ENCODE results near the gene WWC2.
A peak's percentile ranks its signal among the peaks of the same experiment; 100 is the strongest.

The WWC2 gene

DNA sequence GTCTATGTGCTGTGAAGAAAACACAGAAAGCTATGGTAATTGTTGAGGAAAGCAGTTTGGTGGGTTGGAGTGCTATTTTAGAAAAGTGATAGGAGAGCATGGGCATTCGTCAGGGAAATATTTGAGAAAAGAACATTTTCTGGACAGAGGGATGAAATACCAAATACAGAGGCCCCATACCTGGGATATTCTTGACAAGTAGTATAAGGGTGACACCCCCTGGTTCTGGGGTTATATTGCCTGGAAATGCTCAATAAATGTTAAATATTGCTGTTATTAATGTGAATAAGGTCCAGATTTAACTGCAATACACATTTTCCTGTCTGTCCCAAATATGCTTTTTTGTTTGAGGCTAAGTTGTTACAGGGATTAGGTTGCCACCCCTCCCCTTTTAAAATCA, 42.9 kb downstream of the WWC2 start:
- Histone ChIP-seq H3K4me1 (ENCODE audit: control insufficient read depth, insufficient read depth, low read length) (peaks cover 10% of the 10 kb centered on the region), H3K27ac (ENCODE audit: extremely low read depth, low read depth, low read length) (no peak overlapping the region), H3K9me3 (ENCODE audit: control insufficient read depth, insufficient read depth, low read depth, low read length) (no peaks in the 10 kb centered on the region), H3K4me3 (ENCODE audit: low read depth, low read length) (no peak overlapping the region), H3K36me3 (ENCODE audit: control insufficient read depth in 2 of 2, insufficient read depth in 1 of 2, low read length in 2 of 2) (no peaks in the 10 kb centered on the region)
- ChIA-PET CTCF (interaction anchor here (0.7 to 1.2 kb wide), 2 partner anchors 68 to 71 kb away, joined by 3 read pairs; no protein-coding TSS in a partner anchor), POLR2A (no interaction called here)
- TF ChIP-seq, protein P1, sequence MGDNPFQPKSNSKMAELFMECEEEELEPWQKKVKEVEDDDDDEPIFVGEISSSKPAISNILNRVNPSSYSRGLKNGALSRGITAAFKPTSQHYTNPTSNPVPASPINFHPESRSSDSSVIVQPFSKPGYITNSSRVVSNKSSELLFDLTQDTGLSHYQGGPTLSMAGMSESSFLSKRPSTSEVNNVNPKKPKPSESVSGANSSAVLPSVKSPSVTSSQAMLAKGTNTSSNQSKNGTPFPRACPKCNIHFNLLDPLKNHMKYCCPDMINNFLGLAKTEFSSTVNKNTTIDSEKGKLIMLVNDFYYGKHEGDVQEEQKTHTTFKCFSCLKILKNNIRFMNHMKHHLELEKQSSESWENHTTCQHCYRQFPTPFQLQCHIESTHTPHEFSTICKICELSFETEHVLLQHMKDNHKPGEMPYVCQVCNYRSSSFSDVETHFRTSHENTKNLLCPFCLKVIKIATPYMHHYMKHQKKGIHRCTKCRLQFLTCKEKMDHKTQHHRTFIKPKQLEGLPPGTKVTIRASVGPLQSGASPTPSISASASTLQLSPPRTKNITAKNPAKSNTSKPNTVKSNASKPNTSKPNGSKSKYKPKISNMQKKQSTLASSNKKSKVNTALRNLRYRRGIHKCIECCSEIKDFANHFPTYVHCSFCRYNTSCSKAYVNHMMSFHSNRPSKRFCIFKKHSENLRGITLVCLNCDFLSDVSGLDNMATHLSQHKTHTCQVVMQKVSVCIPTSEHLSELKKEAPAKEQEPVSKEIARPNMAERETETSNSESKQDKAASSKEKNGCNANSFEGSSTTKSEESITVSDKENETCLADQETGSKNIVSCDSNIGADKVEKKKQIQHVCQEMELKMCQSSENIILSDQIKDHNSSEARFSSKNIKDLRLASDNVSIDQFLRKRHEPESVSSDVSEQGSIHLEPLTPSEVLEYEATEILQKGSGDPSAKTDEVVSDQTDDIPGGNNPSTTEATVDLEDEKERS (tag by site-specific recombination; IDR thresholded peaks at IDR 0.05): no peak
- TF ChIP-seq ZNF777 (tag by site-specific recombination; IDR thresholded peaks at IDR 0.05; ENCODE audit: borderline replicate concordance) (no peak), KLF10 (tag by site-specific recombination; IDR thresholded peaks at IDR 0.05) (no peak), ZNF610 (tag by site-specific recombination; IDR thresholded peaks at IDR 0.05; ENCODE audit: borderline replicate concordance) (no peak), HOXD13 (CRISPR knock-in tag; IDR thresholded peaks at IDR 0.05; ENCODE audit: borderline replicate concordance) (no peak), BCL11B (tag by site-specific recombination; IDR thresholded peaks at IDR 0.05; ENCODE audit: low read depth) (no peak), MYNN (tag by site-specific recombination; IDR thresholded peaks at IDR 0.05; ENCODE audit: borderline replicate concordance) (no peak), ZBTB20 (tag by site-specific recombination; IDR thresholded peaks at IDR 0.05) (peak; percentile 54; the same call in 1 of the 2 replicates), ZNF16 (tag by site-specific recombination; IDR thresholded peaks at IDR 0.05; ENCODE audit: low read depth) (no peak)
- TF ChIP-seq, protein P2, sequence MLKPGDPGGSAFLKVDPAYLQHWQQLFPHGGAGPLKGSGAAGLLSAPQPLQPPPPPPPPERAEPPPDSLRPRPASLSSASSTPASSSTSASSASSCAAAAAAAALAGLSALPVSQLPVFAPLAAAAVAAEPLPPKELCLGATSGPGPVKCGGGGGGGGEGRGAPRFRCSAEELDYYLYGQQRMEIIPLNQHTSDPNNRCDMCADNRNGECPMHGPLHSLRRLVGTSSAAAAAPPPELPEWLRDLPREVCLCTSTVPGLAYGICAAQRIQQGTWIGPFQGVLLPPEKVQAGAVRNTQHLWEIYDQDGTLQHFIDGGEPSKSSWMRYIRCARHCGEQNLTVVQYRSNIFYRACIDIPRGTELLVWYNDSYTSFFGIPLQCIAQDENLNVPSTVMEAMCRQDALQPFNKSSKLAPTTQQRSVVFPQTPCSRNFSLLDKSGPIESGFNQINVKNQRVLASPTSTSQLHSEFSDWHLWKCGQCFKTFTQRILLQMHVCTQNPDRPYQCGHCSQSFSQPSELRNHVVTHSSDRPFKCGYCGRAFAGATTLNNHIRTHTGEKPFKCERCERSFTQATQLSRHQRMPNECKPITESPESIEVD (tag by site-specific recombination; IDR thresholded peaks at IDR 0.05): peak; percentile 31
- TF ChIP-seq, protein P3, sequence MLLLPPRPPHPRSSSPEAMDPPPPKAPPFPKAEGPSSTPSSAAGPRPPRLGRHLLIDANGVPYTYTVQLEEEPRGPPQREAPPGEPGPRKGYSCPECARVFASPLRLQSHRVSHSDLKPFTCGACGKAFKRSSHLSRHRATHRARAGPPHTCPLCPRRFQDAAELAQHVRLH (tag by site-specific recombination; IDR thresholded peaks at IDR 0.05): no peak
- TF ChIP-seq, protein P4, sequence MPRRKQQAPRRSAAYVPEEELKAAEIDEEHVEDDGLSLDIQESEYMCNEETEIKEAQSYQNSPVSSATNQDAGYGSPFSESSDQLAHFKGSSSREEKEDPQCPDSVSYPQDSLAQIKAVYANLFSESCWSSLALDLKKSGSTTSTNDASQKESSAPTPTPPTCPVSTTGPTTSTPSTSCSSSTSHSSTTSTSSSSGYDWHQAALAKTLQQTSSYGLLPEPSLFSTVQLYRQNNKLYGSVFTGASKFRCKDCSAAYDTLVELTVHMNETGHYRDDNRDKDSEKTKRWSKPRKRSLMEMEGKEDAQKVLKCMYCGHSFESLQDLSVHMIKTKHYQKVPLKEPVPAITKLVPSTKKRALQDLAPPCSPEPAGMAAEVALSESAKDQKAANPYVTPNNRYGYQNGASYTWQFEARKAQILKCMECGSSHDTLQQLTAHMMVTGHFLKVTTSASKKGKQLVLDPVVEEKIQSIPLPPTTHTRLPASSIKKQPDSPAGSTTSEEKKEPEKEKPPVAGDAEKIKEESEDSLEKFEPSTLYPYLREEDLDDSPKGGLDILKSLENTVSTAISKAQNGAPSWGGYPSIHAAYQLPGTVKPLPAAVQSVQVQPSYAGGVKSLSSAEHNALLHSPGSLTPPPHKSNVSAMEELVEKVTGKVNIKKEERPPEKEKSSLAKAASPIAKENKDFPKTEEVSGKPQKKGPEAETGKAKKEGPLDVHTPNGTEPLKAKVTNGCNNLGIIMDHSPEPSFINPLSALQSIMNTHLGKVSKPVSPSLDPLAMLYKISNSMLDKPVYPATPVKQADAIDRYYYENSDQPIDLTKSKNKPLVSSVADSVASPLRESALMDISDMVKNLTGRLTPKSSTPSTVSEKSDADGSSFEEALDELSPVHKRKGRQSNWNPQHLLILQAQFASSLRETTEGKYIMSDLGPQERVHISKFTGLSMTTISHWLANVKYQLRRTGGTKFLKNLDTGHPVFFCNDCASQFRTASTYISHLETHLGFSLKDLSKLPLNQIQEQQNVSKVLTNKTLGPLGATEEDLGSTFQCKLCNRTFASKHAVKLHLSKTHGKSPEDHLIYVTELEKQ (tag by site-specific recombination; IDR thresholded peaks at IDR 0.05; ENCODE audit: borderline replicate concordance): no peak

DNA sequence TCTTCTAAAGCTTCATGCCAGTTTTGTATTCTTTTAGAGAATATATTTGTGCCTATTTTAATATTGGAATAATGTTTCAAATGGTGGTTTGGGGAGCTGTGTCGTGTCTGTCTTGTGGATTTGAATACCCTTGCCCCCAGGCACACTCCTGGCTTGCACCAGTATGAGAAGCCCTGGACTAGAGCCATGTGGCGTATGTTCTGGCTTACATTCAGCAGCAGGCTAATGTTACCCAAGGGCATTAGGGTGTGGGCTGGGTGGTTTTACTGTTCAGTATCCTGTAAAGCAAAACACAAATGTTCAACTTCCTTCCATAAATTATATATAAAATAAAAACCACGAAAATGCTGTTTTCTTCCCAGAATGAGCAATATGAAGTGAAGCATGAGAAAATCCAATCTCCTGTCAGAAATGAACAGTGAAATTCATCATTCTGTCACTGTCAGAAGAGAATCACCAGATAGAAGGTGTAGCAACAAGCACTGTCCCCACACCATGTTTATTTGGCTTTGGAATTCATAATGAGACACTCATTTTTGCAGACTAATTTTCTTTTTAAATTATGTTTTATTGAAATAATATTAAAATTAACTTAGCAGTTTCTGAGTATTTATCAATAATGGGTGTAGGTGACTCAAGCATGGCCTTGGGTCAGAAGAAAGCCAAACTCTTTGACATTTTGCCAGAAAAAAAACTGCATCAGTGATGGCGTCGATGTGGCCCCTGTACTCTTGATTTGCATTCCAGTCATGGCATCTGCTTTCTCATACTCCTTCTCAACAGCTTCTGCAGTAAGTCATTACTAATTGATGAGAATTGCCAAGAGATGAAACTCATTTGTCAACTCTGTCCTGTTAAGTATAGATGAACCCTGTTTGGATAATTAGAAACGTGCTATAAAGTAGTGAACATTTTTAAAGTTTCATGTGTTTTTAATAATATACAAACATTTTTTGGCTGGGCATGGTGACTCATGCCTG, 43.8 kb downstream of the WWC2 start:
- peaks cover 10% of the 10 kb centered on the region for H3K4me1 ChIP-seq (ENCODE audit: control insufficient read depth, insufficient read depth, low read length)
- POLR2A ChIA-PET: interaction anchor here (0.7 kb wide), 1 partner anchor 15 kb away, joined by 3 read pairs; no protein-coding TSS in a partner anchor
- no peaks in the 10 kb centered on the region for H3K36me3 ChIP-seq (ENCODE audit: control insufficient read depth in 2 of 2, insufficient read depth in 1 of 2, low read length in 2 of 2)
- CTCF ChIA-PET: interaction anchor here (0.6 to 0.7 kb wide), 2 partner anchors 72 to 348 kb away, joined by 3 to 6 read pairs; no protein-coding TSS in a partner anchor
- no peak overlapping the region for H3K4me3 ChIP-seq (ENCODE audit: low read depth, low read length)
- H3K9me3 ChIP-seq (ENCODE audit: control insufficient read depth, insufficient read depth, low read depth, low read length): no peaks in the 10 kb centered on the region
- H3K27ac ChIP-seq (ENCODE audit: extremely low read depth, low read depth, low read length): no peak overlapping the region
- no peak for TF ChIP-seq ZNF214 (tag by site-specific recombination; IDR thresholded peaks at IDR 0.05; ENCODE audit: borderline replicate concordance)
- TF ChIP-seq, protein P1 (tag by site-specific recombination; IDR thresholded peaks at IDR 0.05): no peak
- TF ChIP-seq ZFHX2 (tag by site-specific recombination; conservative IDR thresholded peaks at IDR 0.05): no peak
- peak; percentile 44 for TF ChIP-seq ZBTB8A (tag by site-specific recombination; IDR thresholded peaks at IDR 0.05)
- TF ChIP-seq, protein P2 (tag by site-specific recombination; IDR thresholded peaks at IDR 0.05): peak; percentile 39
- no peak for TF ChIP-seq ZNF670 (tag by site-specific recombination; IDR thresholded peaks at IDR 0.05; ENCODE audit: low read depth)
